Measurements from ENCODE around the gene OR5L1.

Gene OR5L1

GRCh38 chr11:55811067-55811466 is at the start of gene OR5L1:
Gene OR5L1, plus strand, starts transcription at chr11:55811367. Its CDS starts 100 bp downstream, at chr11:55811467.
- DNase-seq, result no peak

DNA sequence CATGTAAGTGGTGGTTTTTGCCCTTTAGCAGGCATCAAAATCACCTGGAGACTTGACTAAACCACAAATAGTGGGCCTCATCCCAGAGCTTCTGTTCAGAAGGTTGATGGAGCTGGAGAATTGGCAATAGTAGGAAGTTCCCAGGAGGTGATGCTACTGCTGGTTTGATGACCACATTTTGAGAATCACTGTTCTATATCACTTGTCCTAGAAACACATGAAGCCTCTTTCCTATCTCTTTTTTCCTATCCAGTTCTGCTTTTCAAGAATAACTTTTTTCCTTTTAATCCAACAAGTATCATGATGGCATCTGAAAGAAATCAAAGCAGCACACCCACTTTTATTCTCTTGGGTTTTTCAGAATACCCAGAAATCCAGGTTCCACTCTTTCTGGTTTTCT is 38.0 kb upstream of the OR5L1 start, which contains the start of gene OR5D13:
Gene OR5D13, plus strand, starts transcription at position 301 of the 400 bp plus-strand sequence. Its CDS starts 0 bp downstream, at position 301.
- no peak for DNase-seq

GRCh38 chr11:55791606-55792005 is 19.6 kb upstream of the OR5L1 start:
- DNase-seq, result no peak

GRCh38 chr11:55793321-55793720 is 17.8 kb upstream of the OR5L1 start:
- DNase-seq, result no peak

- no peak for DNase-seq
Observed at GRCh38 chr11:55795256-55795655, 15.9 kb upstream of the OR5L1 start, which contains the start of gene OR5D14. Gene OR5D14, plus strand, starts transcription at chr11:55795556. Its CDS starts 0 bp downstream, at chr11:55795556.

DNA sequence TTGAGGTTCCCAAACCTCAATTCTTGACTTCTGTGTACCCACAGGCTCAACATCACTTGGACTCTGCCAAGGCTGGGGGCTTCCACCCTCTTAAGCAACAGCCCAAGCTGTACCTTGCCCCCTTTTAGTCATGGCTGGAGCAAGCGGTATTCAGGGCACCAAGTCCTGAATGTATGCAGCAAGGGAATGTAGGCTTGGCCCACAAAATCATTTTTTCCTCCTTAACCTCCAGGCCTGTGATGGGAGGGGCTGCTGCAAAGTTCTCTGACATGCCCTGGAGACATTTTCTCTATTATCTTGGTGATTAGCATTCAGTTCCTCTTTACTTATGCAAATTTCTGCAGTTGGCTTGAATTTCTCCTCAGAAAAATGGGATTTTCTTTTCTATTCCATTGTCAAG is 4.9 kb upstream of the OR5L1 start:
- DNase-seq, result no peak

- DNase-seq, result no peak
Observed at GRCh38 chr11:55819330-55819729, 8.2 kb downstream of the OR5L1 start, which contains the start of gene OR5D18. Gene OR5D18, plus strand, starts transcription at chr11:55819630. Its CDS starts 0 bp downstream, at chr11:55819630.

DNA sequence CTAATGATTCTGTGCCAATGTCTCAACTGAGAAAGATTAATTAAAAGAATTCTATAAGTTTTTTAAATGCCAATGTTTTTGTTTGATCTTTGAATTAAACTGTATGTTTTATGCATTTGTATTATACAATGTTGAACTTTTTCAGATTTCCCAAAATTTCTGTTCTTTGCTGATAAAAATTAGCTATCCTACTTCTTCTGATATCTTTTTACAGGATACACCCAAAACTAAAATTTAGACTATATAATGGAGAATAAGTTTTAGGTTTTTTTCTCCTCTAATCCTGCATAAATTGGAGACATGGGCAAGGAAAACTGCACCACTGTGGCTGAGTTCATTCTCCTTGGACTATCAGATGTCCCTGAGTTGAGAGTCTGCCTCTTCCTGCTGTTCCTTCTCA is 15.8 kb downstream of the OR5L1 start, which contains the start of gene OR5L2:
Gene OR5L2, plus strand, starts transcription at position 301 of the 400 bp plus-strand sequence. Its CDS starts 0 bp downstream, at position 301.
- no peak for DNase-seq

DNA sequence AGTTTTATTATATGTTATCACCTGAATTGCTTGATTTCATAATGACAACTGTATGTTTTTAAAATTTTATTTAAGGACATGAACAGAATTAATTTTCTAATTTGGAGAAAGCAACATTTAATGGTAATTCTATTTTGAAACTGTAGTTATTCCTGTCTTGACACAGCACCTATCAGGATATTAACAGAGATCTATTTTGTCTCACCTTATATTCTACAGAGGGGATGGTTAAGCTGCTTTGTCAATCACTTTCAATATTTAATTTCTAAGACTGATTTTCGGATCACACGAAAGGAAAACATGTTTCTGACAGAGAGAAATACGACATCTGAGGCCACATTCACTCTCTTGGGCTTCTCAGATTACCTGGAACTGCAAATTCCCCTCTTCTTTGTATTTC is 27.3 kb downstream of the OR5L1 start, which contains the start of gene OR5D16:
Gene OR5D16, plus strand, starts transcription at position 301 of the 400 bp plus-strand sequence. Its CDS starts 0 bp downstream, at position 301.
- DNase-seq, result no peak

DNA sequence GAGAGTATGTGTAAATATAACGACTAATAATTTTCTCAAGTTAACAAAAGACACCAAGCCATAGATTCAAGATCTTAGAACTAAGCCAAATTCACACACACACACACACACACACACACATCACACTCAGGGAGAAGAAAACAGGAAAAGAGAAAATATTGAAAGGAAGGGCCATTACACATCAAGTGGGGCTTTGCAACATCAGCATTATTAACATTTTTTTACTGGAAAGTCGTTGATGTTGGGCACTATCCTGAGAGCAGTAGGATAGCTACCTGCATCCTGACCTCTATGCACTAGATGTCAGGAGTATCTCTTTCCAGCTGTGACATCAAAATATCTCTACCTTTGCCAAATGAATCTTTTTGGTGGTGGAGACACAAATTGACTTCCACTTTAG is 36.3 kb downstream of the OR5L1 start:
- DNase-seq, result no peak

DNA sequence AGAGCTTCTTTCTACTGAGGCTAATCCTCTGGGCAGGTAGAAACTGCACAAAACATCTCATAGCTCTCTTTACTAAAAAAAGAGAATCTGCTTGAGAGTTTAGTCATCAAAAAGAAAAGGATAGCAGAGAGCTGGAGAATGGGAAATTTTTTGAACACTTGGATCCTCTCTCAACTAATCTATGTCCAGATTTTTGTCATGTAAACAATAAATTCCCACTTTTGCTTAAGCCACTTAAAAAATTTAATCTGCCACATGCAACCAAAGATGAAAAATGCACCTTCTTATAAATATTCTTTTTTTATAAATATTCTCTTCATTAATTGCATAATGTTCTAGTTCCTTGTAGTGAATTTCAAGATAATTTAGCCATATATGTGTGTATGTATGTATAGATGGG is 37.9 kb downstream of the OR5L1 start:
- DNase-seq, result no peak

DNA sequence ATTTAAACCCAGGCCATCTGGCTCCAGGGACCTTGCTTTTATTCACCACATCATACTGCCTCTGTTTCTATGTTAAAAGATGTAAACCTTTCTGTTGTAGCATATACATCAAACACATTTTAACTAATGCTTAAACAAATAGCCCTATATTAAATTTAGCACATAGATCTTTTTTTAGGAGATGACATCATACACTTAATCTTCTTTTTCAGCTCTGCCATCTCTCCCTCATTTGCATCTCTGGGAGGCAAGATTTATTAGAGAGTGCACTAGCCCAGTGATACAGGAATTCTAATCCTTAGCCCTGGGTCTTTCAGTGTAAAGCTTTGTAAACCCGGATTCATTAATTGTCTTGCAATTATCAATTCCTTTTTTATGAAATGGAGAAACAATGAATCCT is 41.0 kb downstream of the OR5L1 start:
- DNase-seq, result no peak

- DNase-seq, result no peak
Observed at GRCh38 chr11:55854704-55855103, 43.5 kb downstream of the OR5L1 start.
